GM19463 (cell line): ENCODE measurements around the gene TGFBR3.

Source experiments
- ATAC-seq: cut with Tn5 transposase; IDR thresholded peaks from one replicate; pipeline ENCODE4 v1.9.1; 2021; ENCODE audit warnings: mild to moderate bottlenecking, moderate library complexity; ENCODE audit not compliant: unreplicated experiment

Gene TGFBR3

GRCh38 chr1:91827459-91828321 is 58.3 kb downstream of the TGFBR3 start:
- no peak for ATAC-seq

- ATAC-seq, result no peak
Measured at GRCh38 chr1:91827087-91827458, 58.9 kb downstream of the TGFBR3 start.

GRCh38 chr1:91826649-91827048 is 59.3 kb downstream of the TGFBR3 start:
- ATAC-seq, result no peak

GRCh38 chr1:91826248-91826647 is 59.7 kb downstream of the TGFBR3 start:
- no peak for ATAC-seq

- ATAC-seq, result no peak
Measured at GRCh38 chr1:91821126-91821868, 64.7 kb downstream of the TGFBR3 start.

- no peak for ATAC-seq
Measured at GRCh38 chr1:91819038-91819788, 66.7 kb downstream of the TGFBR3 start.

- ATAC-seq, result no peak
Measured at GRCh38 chr1:91818713-91818975, 67.3 kb downstream of the TGFBR3 start.

- ATAC-seq, result no peak
Measured at GRCh38 chr1:91817211-91817905, 68.6 kb downstream of the TGFBR3 start.

- no peak for ATAC-seq
Measured at GRCh38 chr1:91816031-91816430, 69.9 kb downstream of the TGFBR3 start.

- no peak for ATAC-seq
Measured at GRCh38 chr1:91814448-91814847, 71.5 kb downstream of the TGFBR3 start.

GRCh38 chr1:91813813-91814212 is 72.1 kb downstream of the TGFBR3 start:
- no peak for ATAC-seq

GRCh38 chr1:91811363-91812025 is 74.5 kb downstream of the TGFBR3 start:
- ATAC-seq, result no peak

GRCh38 chr1:91809317-91809716 is 76.6 kb downstream of the TGFBR3 start:
- ATAC-seq, result no peak

- ATAC-seq, result no peak
Measured at GRCh38 chr1:91807921-91808620, 77.9 kb downstream of the TGFBR3 start.

GRCh38 chr1:91806769-91807700 is 78.9 kb downstream of the TGFBR3 start:
- ATAC-seq, result no peak

GRCh38 chr1:91806181-91806768 is 79.7 kb downstream of the TGFBR3 start:
- ATAC-seq, result no peak

- ATAC-seq, result no peak
Measured at GRCh38 chr1:91805311-91805801, 80.6 kb downstream of the TGFBR3 start.

GRCh38 chr1:91804546-91805023 is 81.4 kb downstream of the TGFBR3 start:
- ATAC-seq, result no peak
